Stomach (tissue), 9 donors: ENCODE results near the gene KCNQ4. TPM values are rescaled to one million over a fixed set of nuclear protein-coding genes. Genes with fewer than 3 reads are reported as not detected.

Source experiments
- DNase-seq, 2 donors: peaks; one replicate each; pipeline versions ENCODE4 v3.0.0 to v3.0.0-alpha.2; 2013 to 2019
- H3K27ac ChIP-seq, 5 donors: fragments of 200-600 bp in 4 of 5; sonication (generic) in 4 of 5; one replicate each; pipeline ENCODE4 v1.5.1; 2013 to 2019; ENCODE audit warnings: mild to moderate bottlenecking in 1 of 5, moderate library complexity in 1 of 5
- H3K27me3 ChIP-seq, 3 donors: fragments of 200-600 bp; sonication (generic); one replicate each; pipeline ENCODE4 v1.5.1; 2017 to 2019; ENCODE audit warnings: mixed run types in 1 of 3
- H3K36me3 ChIP-seq, 4 donors: fragments of 200-600 bp; sonication (generic); 1 replicate in 3 of 4; 2 replicates in 1 of 4; pipeline ENCODE4 v1.5.1; 2016 to 2019
- H3K4me1 ChIP-seq, 4 donors: fragments of 200-600 bp; sonication (generic); one replicate each; pipeline ENCODE4 v1.5.1; 2016 to 2019
- H3K4me3 ChIP-seq, 4 donors: fragments of 200-600 bp; sonication (generic) in 3 of 4; one replicate each; pipeline ENCODE4 v1.5.1; 2016 to 2019; ENCODE audit warnings: mild to moderate bottlenecking in 1 of 4
- H3K9me3 ChIP-seq, 4 donors: fragments of 200-600 bp; sonication (generic); one replicate each; pipeline ENCODE4 v1.5.1; 2016 to 2019
- CTCF ChIP-seq, 7 experiments: fragments of 450-650 bp in 4 of 7; fragments of 200-600 bp in 3 of 7; sonication (generic) in 3 of 7; IDR thresholded peaks; one replicate each; pipeline ENCODE4 v1.5.1; 2016 to 2019; ENCODE audit warnings: antibody characterized with exemption in 7 of 7, control low read depth in 2 of 7, mild to moderate bottlenecking in 1 of 7
- EP300 ChIP-seq: sonication (generic); formaldehyde crosslinking; IDR thresholded peaks from one replicate; pipeline ENCODE4 v1.6.1; 2017; ENCODE audit warnings: antibody characterized with exemption
- POLR2A ChIP-seq, 4 donors: fragments of 450-650 bp; IDR thresholded peaks; one replicate each; pipeline ENCODE4 v1.6.1; 2016; ENCODE audit warnings: antibody characterized with exemption in 4 of 4, control low read depth in 2 of 4, mild to moderate bottlenecking in 1 of 4, moderate library complexity in 1 of 4
- POLR2AphosphoS5 ChIP-seq, 3 donors: sonication (generic); formaldehyde crosslinking; IDR thresholded peaks; one replicate each; pipeline ENCODE4 v1.6.1; 2016; ENCODE audit warnings: antibody characterized with exemption in 3 of 3
- WGBS, 5 donors: extraction: QIAGEN DNeasy Blood & Tissue Kit in 3 of 5; methylation state at CpG; one replicate each; pipeline versions ENCODE4 v1.1.5 to v1.1.7; 2013 to 2018; 5-methylcytosine and 5-hydroxymethylcytosine counted together
- intact Hi-C: fragments of 100-400 bp; cut with DNase I; formaldehyde crosslinking; loops from one replicate; pipeline ENCODE4 v1.15.1; 2023; ENCODE audit warnings: low total_unique reads
- polyA plus RNA-seq, 3 donors: library from polyadenylated mRNA; stranded (reverse); fragments of 200-250 nt; gene quantifications; one replicate each; pipeline ENCODE4 v1.2.3, GENCODE V29; 2013
- total RNA-seq, 5 donors: library from RNA; depleted of rRNA; stranded (reverse); fragments of >200 nt; gene quantifications; one replicate each; pipeline versions ENCODE4 v1.1.0 to v1.2.3, GENCODE V29; 2014 to 2016
- donor health status: healthy with polysubstance abuse.
- donor health status: Bipolar disorder and iron deficiency.
- donor health status: healthy.

Gene KCNQ4
- total and polyA plus RNA-seq, 8 donors, result 0.31 to 7.6 (median 0.58) TPM; not detected in 1

- TF ChIP-seq POLR2A (IDR thresholded peaks at IDR 0.05) (no peak), CTCF (IDR thresholded peaks at IDR 0.05) (no peak), POLR2AphosphoS5 (IDR thresholded peaks at IDR 0.05) (no peak), EP300 (no peak)
- Histone ChIP-seq H3K27me3 (no peaks in the 10 kb centered on the region), H3K36me3 (peaks cover 70 to 100% (median 98%) of the 10 kb centered on the region in 4 donors), H3K4me1 (peaks cover 0 to 28% (median 10%) of the 10 kb centered on the region in 4 donors), H3K4me3 (no peak overlapping the region), H3K9me3 (no peaks in the 10 kb centered on the region), H3K27ac (no peak overlapping the region)
- 82 to 99% (median 97%) methylated on average over 4 of the region's 4 CpGs for WGBS, 5 donors
- intact Hi-C loops, result no loop called here
- no peak for DNase-seq
Observed at GRCh38 chr1:40766560-40766959, 17.0 kb upstream of the KCNQ4 start.

- H3K36me3 ChIP-seq, result peaks cover 67 to 94% (median 91%) of the 10 kb centered on the region in 4 donors
- no peak overlapping the region for H3K27ac ChIP-seq
- no peak for TF ChIP-seq POLR2A (IDR thresholded peaks at IDR 0.05)
- TF ChIP-seq CTCF (IDR thresholded peaks at IDR 0.05), result no peak
- TF ChIP-seq POLR2AphosphoS5 (IDR thresholded peaks at IDR 0.05), result no peak
- TF ChIP-seq EP300, result no peak
Observed at GRCh38 chr1:40768146-40768990, 15.2 kb upstream of the KCNQ4 start.

GRCh38 chr1:40769815-40770214 is 13.8 kb upstream of the KCNQ4 start:
- TF ChIP-seq POLR2AphosphoS5 (IDR thresholded peaks at IDR 0.05), result no peak
- TF ChIP-seq POLR2A (IDR thresholded peaks at IDR 0.05), result no peak
- TF ChIP-seq CTCF (IDR thresholded peaks at IDR 0.05), result no peak
- no peak for TF ChIP-seq EP300
- no peaks in the 10 kb centered on the region for H3K9me3 ChIP-seq
- peaks cover 0 to 24% (median 12%) of the 10 kb centered on the region in 4 donors for H3K4me1 ChIP-seq
- DNase-seq, result no peak
- no peak overlapping the region for H3K27ac ChIP-seq
- intact Hi-C loops, result loop anchor here (10.0 kb wide), 1 partner anchor 75 kb away; no protein-coding TSS in a partner anchor
- 76 to 88% (median 85%) methylated on average over 4 of the region's 4 CpGs for WGBS, 5 donors
- no peaks in the 10 kb centered on the region for H3K27me3 ChIP-seq
- no peak overlapping the region for H3K4me3 ChIP-seq
- H3K36me3 ChIP-seq, result peaks cover 53 to 79% (median 77%) of the 10 kb centered on the region in 4 donors

More at GRCh38 chr1:40768146-40768990, 15.2 kb upstream of the KCNQ4 start:
- H3K9me3 ChIP-seq, result no peaks in the 10 kb centered on the region
- H3K4me3 ChIP-seq, result no peak overlapping the region
- intact Hi-C loops, result no loop called here
- WGBS, 5 donors, result 71 to 86% (median 83%) methylated on average over 7 of the region's 7 CpGs
- no peak for DNase-seq
- H3K27me3 ChIP-seq, result no peaks in the 10 kb centered on the region
- H3K4me1 ChIP-seq, result peaks cover 0 to 26% (median 5%) of the 10 kb centered on the region in 4 donors

GRCh38 chr1:40770296-40771070 is 13.1 kb upstream of the KCNQ4 start:
- no peak for DNase-seq
- no peak overlapping the region for H3K4me3 ChIP-seq
- H3K36me3 ChIP-seq, result peaks cover 48 to 75% (median 74%) of the 10 kb centered on the region in 4 donors
- intact Hi-C loops, result loop anchor here (10.0 kb wide), 1 partner anchor 74 kb away; no protein-coding TSS in a partner anchor
- no peak overlapping the region for H3K27ac ChIP-seq
- no peak for TF ChIP-seq POLR2A (IDR thresholded peaks at IDR 0.05)
- no peak for TF ChIP-seq CTCF (IDR thresholded peaks at IDR 0.05)
- TF ChIP-seq POLR2AphosphoS5 (IDR thresholded peaks at IDR 0.05), result no peak
- TF ChIP-seq EP300, result no peak
- H3K4me1 ChIP-seq, result peaks cover 0 to 18% (median 12%) of the 10 kb centered on the region in 4 donors
- WGBS, 5 donors, result 82 to 85% (median 82%) methylated on average over 12 to 18 of the region's 18 CpGs
- H3K9me3 ChIP-seq, result no peaks in the 10 kb centered on the region
- H3K27me3 ChIP-seq, result no peaks in the 10 kb centered on the region
